Activated CD4-positive, alpha-beta T cell treated with anti-CD3 and anti-CD28 coated beads, Interleukin-2, amount 10 ng/mL, durations not matched to agents 24 days and 14 days (primary cell): Measurements from ENCODE around the gene CCDC83. TPM values are rescaled to one million over a fixed set of nuclear protein-coding genes. Genes with fewer than 3 reads are reported as not detected.

Experiments used
- DNase-seq: peaks from one replicate; pipeline ENCODE4 v3.0.0; 2022
- H3K27ac Mint-ChIP-seq: one replicate; pipeline ENCODE4 v1.8.0; 2022; ENCODE audit warnings: mild to moderate bottlenecking, mixed read lengths
- H3K27me3 Mint-ChIP-seq: one replicate; pipeline ENCODE4 v1.8.0; 2022; ENCODE audit warnings: mixed read lengths
- H3K36me3 Mint-ChIP-seq: one replicate; pipeline ENCODE4 v1.8.0; 2022; ENCODE audit warnings: low read depth, mild to moderate bottlenecking, mixed read lengths
- H3K4me1 Mint-ChIP-seq: one replicate; pipeline ENCODE4 v1.8.0; 2021; ENCODE audit warnings: mixed read lengths
- H3K4me3 Mint-ChIP-seq: one replicate; pipeline ENCODE4 v1.8.0; 2022; ENCODE audit warnings: mild to moderate bottlenecking, moderate library complexity, mixed read lengths
- H3K9me3 Mint-ChIP-seq: one replicate; pipeline ENCODE4 v1.8.0; 2021; ENCODE audit warnings: mixed read lengths
- intact Hi-C: fragments of 100-400 bp; cut with micrococcal nuclease; formaldehyde crosslinking; loops from one replicate; pipeline ENCODE4 v1.15.1; 2023
- total RNA-seq: library from RNA; stranded (reverse); gene quantifications from 2 replicates; pipeline ENCODE4 v1.2.3, GENCODE V29; 2022

The CCDC83 gene
- not detected in 2 replicates for total RNA-seq

GRCh38 chr11:85855341-85855656, at the start of gene CCDC83:
Gene CCDC83, plus strand, starts transcription at chr11:85855383. Its CDS starts 9,741 bp downstream, at chr11:85865124.
- Mint-ChIP-seq H3K36me3 (peaks cover 16% of the 10 kb centered on the region), H3K4me1 (peaks cover 11% of the 10 kb centered on the region), H3K4me3 (peak within 1 kb of the TSS; percentile 94), H3K9me3 (no peaks in the 10 kb centered on the region), H3K27me3 (peaks cover under 1% of the 10 kb centered on the region), H3K27ac (peak within 1 kb of the TSS; percentile 96)
- no peak for DNase-seq
- intact Hi-C loops = loop anchor here (1.0 to 10.0 kb wide), 11 partner anchors 28 to 964 kb away; partner anchors contain the start of gene HIKESHI

DNA sequence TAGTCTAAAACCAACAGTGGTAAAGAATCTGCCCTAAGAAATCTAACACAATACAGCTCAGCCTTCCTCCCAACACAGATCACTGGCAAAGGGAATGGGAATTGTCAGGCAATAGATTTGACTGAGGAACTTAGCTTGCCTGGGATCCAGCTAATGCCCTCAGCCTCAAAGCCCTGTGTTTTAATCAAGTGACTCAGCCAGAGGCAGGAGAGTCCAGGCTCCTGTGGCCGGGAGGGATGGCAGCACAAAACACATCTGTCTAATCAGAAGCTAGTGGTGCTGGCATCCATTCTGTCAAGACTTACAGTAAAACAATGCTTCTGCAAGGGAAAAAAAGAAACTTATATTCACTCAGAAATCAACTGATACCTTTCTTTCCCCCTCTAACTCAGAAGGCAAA, 49.8 kb upstream of the CCDC83 start:
- H3K4me3 Mint-ChIP-seq = no peak overlapping the region
- intact Hi-C loops = no loop called here
- peaks cover 11% of the 10 kb centered on the region for H3K9me3 Mint-ChIP-seq
- peaks cover 37% of the 10 kb centered on the region for H3K36me3 Mint-ChIP-seq
- peaks cover 42% of the 10 kb centered on the region for H3K4me1 Mint-ChIP-seq
- no peak for DNase-seq
- H3K27me3 Mint-ChIP-seq = no peaks in the 10 kb centered on the region
- no peak overlapping the region for H3K27ac Mint-ChIP-seq

DNA sequence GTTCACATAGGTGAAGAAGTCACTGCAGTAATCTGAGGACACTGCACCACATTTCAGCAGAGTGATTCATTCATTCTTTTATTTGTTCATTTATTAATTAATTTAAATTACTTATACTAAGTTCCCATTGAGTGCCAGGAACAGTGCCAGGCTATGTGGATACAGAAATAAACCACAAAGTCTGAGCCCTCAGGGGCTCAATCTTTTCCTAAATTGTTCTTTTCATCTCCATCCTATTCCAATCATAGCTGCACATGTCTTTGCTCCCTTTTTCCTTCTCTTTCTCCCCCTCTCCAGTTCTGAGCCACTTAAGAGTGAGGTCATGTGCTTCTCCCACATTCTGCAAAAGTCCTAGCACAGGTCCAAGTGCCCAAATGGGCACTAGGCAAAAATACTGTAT, 49.2 kb upstream of the CCDC83 start:
- Mint-ChIP-seq H3K27ac (no peak overlapping the region), H3K4me1 (peaks cover 39% of the 10 kb centered on the region), H3K4me3 (no peak overlapping the region), H3K36me3 (peaks cover 31% of the 10 kb centered on the region), H3K9me3 (peaks cover 5% of the 10 kb centered on the region), H3K27me3 (no peaks in the 10 kb centered on the region)
- no peak for DNase-seq
- intact Hi-C loops = no loop called here

GRCh38 chr11:85806876-85807275, 48.3 kb upstream of the CCDC83 start:
- Mint-ChIP-seq H3K9me3 (no peaks in the 10 kb centered on the region), H3K4me1 (peaks cover 38% of the 10 kb centered on the region), H3K27ac (no peak overlapping the region), H3K4me3 (no peak overlapping the region), H3K27me3 (peaks cover 2% of the 10 kb centered on the region), H3K36me3 (peaks cover 26% of the 10 kb centered on the region)
- DNase-seq = no peak
- intact Hi-C loops = no loop called here

GRCh38 chr11:85809191-85809590, 46.0 kb upstream of the CCDC83 start:
- Mint-ChIP-seq H3K9me3 (no peaks in the 10 kb centered on the region), H3K4me1 (peaks cover 40% of the 10 kb centered on the region), H3K36me3 (peaks cover 15% of the 10 kb centered on the region), H3K27me3 (peaks cover 11% of the 10 kb centered on the region), H3K4me3 (peak overlapping the region; percentile 90), H3K27ac (no peak overlapping the region)
- intact Hi-C loops = no loop called here
- DNase-seq = peak; percentile 62

DNA sequence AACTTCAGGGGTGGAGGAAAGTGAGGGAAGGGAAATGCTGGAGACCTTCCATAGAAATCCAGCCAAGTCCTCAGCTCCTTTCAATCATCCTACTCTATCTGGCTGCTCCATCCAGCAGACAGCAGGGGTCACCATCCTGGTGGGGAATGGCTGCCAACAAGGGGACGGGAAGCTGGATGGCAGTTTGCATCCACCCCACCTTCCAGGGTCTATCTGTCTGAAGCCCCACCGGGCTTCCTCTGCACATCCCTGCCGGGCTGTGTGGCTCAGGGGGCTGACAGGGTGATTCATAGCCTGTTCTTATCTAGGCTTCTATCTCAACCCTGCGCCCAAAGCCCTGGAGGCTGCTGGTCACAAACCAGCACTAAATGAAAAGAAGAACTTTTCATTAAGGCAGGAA, 45.3 kb upstream of the CCDC83 start:
- Mint-ChIP-seq H3K9me3 (no peaks in the 10 kb centered on the region), H3K27ac (peak overlapping the region; percentile 78), H3K36me3 (peaks cover 8% of the 10 kb centered on the region), H3K4me1 (peaks cover 40% of the 10 kb centered on the region), H3K27me3 (peaks cover 11% of the 10 kb centered on the region), H3K4me3 (peak overlapping the region; percentile 90)
- intact Hi-C loops = loop anchor here (1.0 kb wide), 1 partner anchor 54 kb away; no protein-coding TSS in a partner anchor
- peak; percentile 75 for DNase-seq

DNA sequence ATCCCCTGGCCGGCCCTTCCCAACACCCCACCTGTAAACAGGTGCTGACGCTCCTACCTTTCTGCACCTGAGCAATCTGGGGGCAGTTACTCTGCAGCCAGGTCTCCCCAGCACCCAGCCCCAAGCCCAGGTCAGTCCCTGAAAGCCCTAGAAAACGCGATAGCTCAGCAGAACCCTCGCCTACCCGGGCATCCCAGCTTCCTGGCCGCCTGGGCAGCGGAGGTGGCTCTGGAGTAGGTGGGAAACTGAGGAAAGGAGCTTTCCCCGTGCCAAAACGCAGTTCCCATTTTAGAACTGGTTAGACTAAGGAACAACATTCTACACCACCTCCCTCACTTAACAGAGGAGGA, 44.7 kb upstream of the CCDC83 start:
- H3K27ac Mint-ChIP-seq = peak overlapping the region; percentile 78
- peaks cover 41% of the 10 kb centered on the region for H3K4me1 Mint-ChIP-seq
- intact Hi-C loops = loop anchor here (1.0 kb wide), 1 partner anchor 54 kb away; no protein-coding TSS in a partner anchor
- H3K27me3 Mint-ChIP-seq = peaks cover 11% of the 10 kb centered on the region
- H3K36me3 Mint-ChIP-seq = peaks cover 5% of the 10 kb centered on the region
- H3K4me3 Mint-ChIP-seq = peak overlapping the region; percentile 90
- no peaks in the 10 kb centered on the region for H3K9me3 Mint-ChIP-seq
- DNase-seq = no peak

GRCh38 chr11:85810871-85811611, 44.1 kb upstream of the CCDC83 start, which contains the start of gene SYTL2:
Gene SYTL2, minus strand, starts transcription at chr11:85811141. Its CDS starts 53,416 bp downstream, at chr11:85757725.
- peak; percentile 95 for DNase-seq
- Mint-ChIP-seq H3K36me3 (peaks cover 3% of the 10 kb centered on the region), H3K27ac (peak within 1 kb of the TSS; percentile 78), H3K4me3 (peak within 1 kb of the TSS; percentile 90), H3K9me3 (no peaks in the 10 kb centered on the region), H3K4me1 (peaks cover 39% of the 10 kb centered on the region), H3K27me3 (peaks cover 11% of the 10 kb centered on the region)
- intact Hi-C loops = loop anchor here (1.0 kb wide), 2 partner anchors 13 to 55 kb away; no protein-coding TSS in a partner anchor

DNA sequence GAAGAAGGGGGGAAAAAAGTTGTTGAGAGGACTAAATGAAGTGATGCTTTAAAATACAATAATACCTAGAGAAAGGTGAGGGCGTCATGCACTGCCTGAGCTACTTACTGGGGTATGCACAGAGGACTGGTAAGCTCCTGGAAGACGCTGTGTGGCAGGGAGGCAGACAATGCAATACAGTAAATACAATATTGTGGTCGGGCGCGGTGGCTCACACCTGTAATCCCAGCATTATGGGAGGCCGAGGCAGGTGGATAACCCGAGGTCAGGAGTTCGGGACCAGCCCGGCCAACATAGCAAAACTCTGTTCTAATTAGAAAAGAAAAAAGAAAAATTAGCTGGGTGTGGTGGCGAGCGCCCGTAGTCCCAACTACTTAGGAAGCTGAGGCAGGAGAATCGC, 43.6 kb upstream of the CCDC83 start:
- peak overlapping the region; percentile 65 for H3K27ac Mint-ChIP-seq

GRCh38 chr11:85813721-85814120, 41.5 kb upstream of the CCDC83 start:
- Mint-ChIP-seq H3K4me1 (peaks cover 30% of the 10 kb centered on the region), H3K27me3 (peaks cover 11% of the 10 kb centered on the region), H3K9me3 (no peaks in the 10 kb centered on the region), H3K4me3 (no peak overlapping the region), H3K36me3 (no peaks in the 10 kb centered on the region), H3K27ac (peak overlapping the region; percentile 30)
- no peak for DNase-seq
- intact Hi-C loops = no loop called here

More for the DNA sequence above, 43.6 kb upstream of the CCDC83 start:
- H3K4me1 Mint-ChIP-seq = peaks cover 35% of the 10 kb centered on the region
- peaks cover 2% of the 10 kb centered on the region for H3K36me3 Mint-ChIP-seq
- intact Hi-C loops = loop anchor here (1.0 kb wide), 1 partner anchor 13 kb away; no protein-coding TSS in a partner anchor
- H3K9me3 Mint-ChIP-seq = no peaks in the 10 kb centered on the region
- H3K4me3 Mint-ChIP-seq = peak overlapping the region; percentile 90
- peaks cover 11% of the 10 kb centered on the region for H3K27me3 Mint-ChIP-seq
- DNase-seq = no peak

DNA sequence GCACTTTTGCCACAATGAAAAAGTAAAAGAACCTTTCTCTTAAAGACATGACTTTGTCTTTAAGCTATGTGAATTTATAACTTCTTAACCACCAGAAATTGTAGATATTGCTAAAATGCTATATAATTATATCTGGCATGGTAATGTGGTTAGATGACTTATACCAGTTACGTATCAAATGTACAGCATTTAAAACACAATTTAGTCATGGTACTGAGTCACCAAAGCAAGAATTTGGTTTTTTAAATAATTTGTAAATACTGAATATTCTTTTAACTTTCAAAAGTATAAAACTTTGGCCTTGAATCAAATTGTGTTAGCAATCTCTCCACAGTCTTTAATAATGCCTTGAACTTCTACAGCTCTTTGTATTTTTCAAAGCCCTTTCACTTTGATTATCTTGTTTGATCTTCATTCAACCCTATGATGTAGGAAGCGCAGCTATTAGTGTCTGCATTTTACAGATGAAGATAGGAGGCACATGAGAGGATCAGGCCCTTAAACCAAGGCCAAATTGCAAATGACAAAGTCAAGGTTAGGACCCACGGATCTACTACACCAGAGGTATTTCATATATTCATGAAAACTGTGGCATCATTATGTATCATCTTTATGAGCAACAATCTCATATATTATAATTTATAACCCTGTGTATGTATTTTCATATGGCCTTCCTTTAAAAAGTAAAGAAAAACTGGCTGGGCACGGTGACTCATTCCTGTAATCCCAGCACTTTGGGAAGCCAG, 39.8 kb upstream of the CCDC83 start:
- H3K27ac Mint-ChIP-seq = no peak overlapping the region

GRCh38 chr11:85819441-85819840, 35.7 kb upstream of the CCDC83 start:
- peaks cover 2% of the 10 kb centered on the region for H3K27me3 Mint-ChIP-seq
- H3K9me3 Mint-ChIP-seq = no peaks in the 10 kb centered on the region
- intact Hi-C loops = no loop called here
- no peak overlapping the region for H3K27ac Mint-ChIP-seq
- no peak overlapping the region for H3K4me3 Mint-ChIP-seq
- peaks cover 4% of the 10 kb centered on the region for H3K36me3 Mint-ChIP-seq
- peaks cover 33% of the 10 kb centered on the region for H3K4me1 Mint-ChIP-seq
- no peak for DNase-seq

More for the DNA sequence above, 39.8 kb upstream of the CCDC83 start:
- Mint-ChIP-seq H3K9me3 (no peaks in the 10 kb centered on the region), H3K27me3 (peaks cover 12% of the 10 kb centered on the region), H3K4me3 (no peak overlapping the region), H3K36me3 (no peaks in the 10 kb centered on the region), H3K4me1 (peaks cover 14% of the 10 kb centered on the region)
- intact Hi-C loops = no loop called here
- DNase-seq = no peak

DNA sequence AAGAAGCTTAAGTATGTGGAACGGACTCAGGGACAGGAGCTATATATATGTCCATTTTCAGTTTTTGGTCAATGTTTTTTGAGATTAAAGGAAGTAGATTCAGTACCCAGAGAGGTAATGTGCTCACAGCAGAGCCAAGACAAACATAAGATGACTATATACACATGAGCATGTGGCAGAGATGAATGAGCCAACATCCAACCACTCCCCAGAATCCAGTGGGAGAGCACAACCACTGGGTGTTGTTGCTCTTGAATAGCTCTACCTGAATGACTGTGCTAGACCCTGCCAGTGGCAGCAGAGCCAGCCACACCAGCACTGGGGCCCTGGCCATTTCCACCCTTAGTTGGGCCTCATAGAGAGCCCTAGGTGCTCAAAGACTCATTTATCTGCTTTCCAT, 33.5 kb upstream of the CCDC83 start:
- Mint-ChIP-seq H3K4me3 (no peak overlapping the region), H3K4me1 (peaks cover 51% of the 10 kb centered on the region), H3K36me3 (peaks cover 4% of the 10 kb centered on the region), H3K27me3 (peaks cover 2% of the 10 kb centered on the region), H3K27ac (no peak overlapping the region), H3K9me3 (no peaks in the 10 kb centered on the region)
- intact Hi-C loops = loop anchor here (2.0 kb wide), 1 partner anchor 121 kb away; no protein-coding TSS in a partner anchor
- no peak for DNase-seq

DNA sequence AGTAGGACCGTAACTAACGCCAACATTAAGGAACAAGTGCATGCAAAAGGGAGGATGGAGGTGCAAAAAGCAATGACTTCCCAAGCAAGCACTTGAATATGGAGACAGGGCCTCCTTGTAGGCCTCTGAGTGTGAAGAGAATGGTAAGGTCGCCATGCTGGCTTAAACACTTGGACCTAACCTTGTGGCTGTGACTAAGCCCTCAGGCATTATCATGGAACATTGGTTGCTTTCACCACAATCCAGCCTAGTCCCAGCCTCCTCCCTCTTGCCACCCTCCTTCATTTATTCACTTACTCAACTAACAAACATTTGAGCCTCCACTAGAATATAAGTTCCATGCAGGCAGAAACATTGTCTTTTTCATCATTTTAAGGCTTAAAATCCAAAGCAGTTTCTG, 32.4 kb upstream of the CCDC83 start:
- H3K27ac Mint-ChIP-seq = peak overlapping the region; percentile 53
- no peaks in the 10 kb centered on the region for H3K9me3 Mint-ChIP-seq

More for the DNA sequence above, 32.4 kb upstream of the CCDC83 start:
- no peak for DNase-seq
- H3K27me3 Mint-ChIP-seq = peaks cover 2% of the 10 kb centered on the region
- H3K36me3 Mint-ChIP-seq = peaks cover 4% of the 10 kb centered on the region
- peaks cover 62% of the 10 kb centered on the region for H3K4me1 Mint-ChIP-seq
- intact Hi-C loops = loop anchor here (1.0 to 2.0 kb wide), 2 partner anchors 122 to 159 kb away; no protein-coding TSS in a partner anchor
- no peak overlapping the region for H3K4me3 Mint-ChIP-seq
